Omental fat pad (tissue), 4 donors: ENCODE results near the gene ADRA1B. TPM values are rescaled to one million over a fixed set of nuclear protein-coding genes. Genes with fewer than 3 reads are reported as not detected.

ENCODE experiments used
- ATAC-seq: fragments of 150-250 bp; one replicate; pipeline ENCODE4 v1.9.1; 2016; ENCODE audit warnings: mild to moderate bottlenecking, moderate library complexity; ENCODE audit not compliant: low FRiP score
- DNase-seq: peaks from one replicate; pipeline ENCODE4 v3.0.0-alpha.2; 2019; ENCODE audit warnings: low spot score
- total RNA-seq, 4 donors: library from RNA; depleted of rRNA; stranded (reverse); fragments of >200 nt; gene quantifications; one replicate each; pipeline ENCODE4 v1.1.0, GENCODE V29; 2016
- TF ChIP-seq, protein P1 (sequence below), 3 donors: fragments of 450-650 bp; IDR thresholded peaks; one replicate each; pipeline ENCODE4 v1.5.1; 2016 to 2017; ENCODE audit warnings: antibody characterized with exemption in 3 of 3, mild to moderate bottlenecking in 3 of 3, moderate library complexity in 2 of 3

Gene ADRA1B
- total RNA-seq, 4 donors from 2014 or later: 1.6 to 13.1 (median 7.5) TPM

DNA sequence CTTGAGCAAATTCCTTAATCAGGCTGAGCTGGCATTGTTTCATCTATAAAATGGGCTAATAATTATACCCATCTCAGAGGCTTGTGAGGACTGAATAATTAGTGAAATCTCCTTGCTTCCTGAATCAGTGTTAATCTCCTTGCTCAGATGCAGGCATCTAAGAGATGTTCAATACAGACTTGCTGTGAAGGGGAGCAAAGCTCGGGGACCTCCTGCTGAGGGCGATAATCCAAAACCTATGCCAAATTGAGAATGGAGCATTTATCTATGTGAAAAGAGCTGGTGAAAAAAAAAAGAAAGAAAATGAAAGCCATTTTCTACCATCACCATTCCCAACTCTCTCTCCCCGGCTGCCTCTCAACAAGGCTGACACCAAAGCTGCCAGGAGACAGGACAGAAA lies 37.3 kb downstream of the ADRA1B start:
- TF ChIP-seq, protein P1, sequence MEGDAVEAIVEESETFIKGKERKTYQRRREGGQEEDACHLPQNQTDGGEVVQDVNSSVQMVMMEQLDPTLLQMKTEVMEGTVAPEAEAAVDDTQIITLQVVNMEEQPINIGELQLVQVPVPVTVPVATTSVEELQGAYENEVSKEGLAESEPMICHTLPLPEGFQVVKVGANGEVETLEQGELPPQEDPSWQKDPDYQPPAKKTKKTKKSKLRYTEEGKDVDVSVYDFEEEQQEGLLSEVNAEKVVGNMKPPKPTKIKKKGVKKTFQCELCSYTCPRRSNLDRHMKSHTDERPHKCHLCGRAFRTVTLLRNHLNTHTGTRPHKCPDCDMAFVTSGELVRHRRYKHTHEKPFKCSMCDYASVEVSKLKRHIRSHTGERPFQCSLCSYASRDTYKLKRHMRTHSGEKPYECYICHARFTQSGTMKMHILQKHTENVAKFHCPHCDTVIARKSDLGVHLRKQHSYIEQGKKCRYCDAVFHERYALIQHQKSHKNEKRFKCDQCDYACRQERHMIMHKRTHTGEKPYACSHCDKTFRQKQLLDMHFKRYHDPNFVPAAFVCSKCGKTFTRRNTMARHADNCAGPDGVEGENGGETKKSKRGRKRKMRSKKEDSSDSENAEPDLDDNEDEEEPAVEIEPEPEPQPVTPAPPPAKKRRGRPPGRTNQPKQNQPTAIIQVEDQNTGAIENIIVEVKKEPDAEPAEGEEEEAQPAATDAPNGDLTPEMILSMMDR (IDR thresholded peaks at IDR 0.05): no peak
- ATAC-seq (no peak), DNase-seq (no peak)

DNA sequence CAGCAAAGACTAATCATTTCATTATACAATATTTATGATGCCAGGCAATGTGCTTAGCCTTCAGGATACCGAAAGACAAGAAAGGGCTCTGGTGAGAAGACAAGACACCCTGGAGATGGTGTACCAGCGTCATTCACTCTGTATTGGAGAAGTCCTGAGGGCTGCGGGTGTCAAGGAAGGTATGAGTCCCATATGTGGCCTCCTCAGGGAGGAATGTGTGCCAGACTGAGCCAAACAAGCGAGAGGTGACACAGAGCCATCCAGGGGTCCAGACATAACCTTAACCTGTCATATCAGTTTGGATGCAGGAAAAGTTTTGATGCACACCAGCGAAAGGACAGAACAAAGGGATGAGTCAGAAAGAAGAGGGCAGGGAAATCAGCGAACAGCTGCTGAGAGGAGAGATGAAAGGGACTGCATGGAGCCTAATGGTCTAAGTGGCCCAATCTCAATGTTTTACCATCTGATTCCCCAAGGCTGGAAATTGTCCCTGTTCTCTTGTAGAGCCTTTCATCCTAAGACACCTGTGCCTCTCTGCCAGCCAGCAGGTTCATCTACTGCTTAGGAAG lies 38.9 kb downstream of the ADRA1B start:
- no peak for DNase-seq
- TF ChIP-seq, protein P1 (IDR thresholded peaks at IDR 0.05): no peak
- ATAC-seq: no peak

DNA sequence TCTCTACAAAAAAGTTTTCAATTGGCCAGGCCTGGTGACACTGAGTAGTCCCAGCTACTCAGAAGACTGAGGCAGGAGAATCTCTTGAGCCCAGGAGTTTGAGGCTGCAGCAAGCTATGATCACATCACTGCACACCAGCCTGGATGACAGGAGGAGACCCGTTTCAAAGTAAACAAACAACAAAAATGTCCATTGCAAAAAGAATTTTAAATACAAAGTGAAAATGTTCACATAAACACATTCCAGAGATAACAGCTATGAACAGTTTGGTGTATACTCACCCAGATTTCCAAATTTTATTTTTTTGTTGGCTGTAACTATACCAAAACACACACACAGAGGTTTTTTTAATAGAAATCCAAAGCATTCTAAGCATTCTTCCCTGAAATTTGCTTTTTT lies 39.8 kb downstream of the ADRA1B start:
- DNase-seq: no peak
- TF ChIP-seq, protein P1 (IDR thresholded peaks at IDR 0.05): no peak
- no peak for ATAC-seq

- TF ChIP-seq, protein P1 (IDR thresholded peaks at IDR 0.05): no peak
- no peak for ATAC-seq
Measured at GRCh38 chr5:159961176-159962160, 45.2 kb downstream of the ADRA1B start.

GRCh38 chr5:159962214-159962613 lies 45.9 kb downstream of the ADRA1B start:
- TF ChIP-seq, protein P1 (IDR thresholded peaks at IDR 0.05): no peak
- no peak for ATAC-seq

More at GRCh38 chr5:159961176-159962160, 45.2 kb downstream of the ADRA1B start:
- DNase-seq: no peak

GRCh38 chr5:159963935-159964334 lies 47.7 kb downstream of the ADRA1B start:
- TF ChIP-seq, protein P1 (IDR thresholded peaks at IDR 0.05): no peak
- DNase-seq (no peak), ATAC-seq (no peak)

More at GRCh38 chr5:159962214-159962613, 45.9 kb downstream of the ADRA1B start:
- no peak for DNase-seq
